HepG2 (cell line): ENCODE measurements around the gene ACSF3. TPM values are rescaled to one million over a fixed set of nuclear protein-coding genes. Genes with fewer than 3 reads are reported as not detected.

Experiments used
- ATF6 ChIP-seq: sonication (generic); formaldehyde crosslinking; conservative IDR thresholded peaks from 2 replicates; pipeline ENCODE4 v1.4.0; 2020; ENCODE audit warnings: missing genetic modification reagents
- HNF4A ChIP-seq: sonication (generic); formaldehyde crosslinking; IDR thresholded peaks from 2 replicates; pipeline ENCODE4 v1.4.0; 2020; ENCODE audit warnings: missing genetic modification reagents
- KDM2A ChIP-seq: sonication (generic); formaldehyde crosslinking; IDR thresholded peaks from 2 replicates; pipeline ENCODE4 v1.4.0; 2020; ENCODE audit warnings: low read depth, missing genetic modification reagents, borderline replicate concordance
- MIER2 ChIP-seq: IDR thresholded peaks from 2 replicates; pipeline ENCODE4 v1.6.1; 2016; ENCODE audit warnings: missing biosample characterization, missing genetic modification reagents
- NR2C2 ChIP-seq: sonication (generic); formaldehyde crosslinking; IDR thresholded peaks from 2 replicates; pipeline ENCODE4 v1.4.0; 2020; ENCODE audit warnings: missing genetic modification reagents, mild to moderate bottlenecking, moderate library complexity, borderline replicate concordance
- RBFOX2 ChIP-seq: fragments of 200-400 bp; formaldehyde crosslinking; IDR thresholded peaks from 2 replicates; pipeline ENCODE4 v1.6.1; 2017; ENCODE audit warnings: low read depth, mild to moderate bottlenecking, low read length
- STAG1 ChIP-seq: sonication (generic); formaldehyde crosslinking; IDR thresholded peaks from 2 replicates; pipeline ENCODE4 v1.4.0; 2020; ENCODE audit warnings: missing genetic modification reagents
- TEAD3 ChIP-seq: optimal IDR thresholded peaks from 2 replicates; pipeline ENCODE3; 2016; ENCODE audit warnings: borderline replicate concordance
- TERF1 ChIP-seq: sonication (generic); formaldehyde crosslinking; IDR thresholded peaks from 2 replicates; pipeline ENCODE4 v1.8.0; 2022; ENCODE audit warnings: mild to moderate bottlenecking, missing genetic modification reagents, moderate library complexity
- WIZ ChIP-seq: sonication (generic); formaldehyde crosslinking; IDR thresholded peaks from 2 replicates; pipeline ENCODE4 v1.5.1; 2020; ENCODE audit warnings: mild to moderate bottlenecking, missing genetic modification reagents
- ZBED4 ChIP-seq: sonication (generic); formaldehyde crosslinking; IDR thresholded peaks from 2 replicates; pipeline ENCODE4 v1.4.0; 2020; ENCODE audit warnings: missing genetic modification reagents, borderline replicate concordance
- ZBTB43 ChIP-seq: sonication (generic); formaldehyde crosslinking; conservative IDR thresholded peaks from 2 replicates; pipeline ENCODE4 v1.4.0; 2020; ENCODE audit warnings: missing genetic modification reagents
- ZNF12 ChIP-seq: sonication (generic); formaldehyde crosslinking; IDR thresholded peaks from 2 replicates; pipeline ENCODE4 v1.5.0; 2020; ENCODE audit warnings: missing genetic modification reagents
- ZNF253 ChIP-seq: sonication (generic); formaldehyde crosslinking; IDR thresholded peaks from 2 replicates; pipeline ENCODE4 v1.8.0; 2022; ENCODE audit warnings: mild to moderate bottlenecking, missing genetic modification reagents, borderline replicate concordance
- ZNF367 ChIP-seq: sonication (generic); formaldehyde crosslinking; IDR thresholded peaks from 2 replicates; pipeline ENCODE4 v1.4.0; 2020; ENCODE audit warnings: missing genetic modification reagents, borderline replicate concordance
- ZNF552 ChIP-seq: sonication (generic); formaldehyde crosslinking; IDR thresholded peaks from 2 replicates; pipeline ENCODE4 v1.9.0; 2022; ENCODE audit warnings: missing genetic modification reagents, mild to moderate bottlenecking, borderline replicate concordance
- ZNF691 ChIP-seq: sonication (generic); formaldehyde crosslinking; IDR thresholded peaks from 2 replicates; pipeline ENCODE4 v1.4.0; 2020; ENCODE audit warnings: missing genetic modification reagents, low read depth, mild to moderate bottlenecking, borderline replicate concordance
- polyA plus RNA-seq, 8 experiments: library from polyadenylated mRNA; depleted of rRNA in 3 of 8; stranded (reverse) in 7 of 8; unstranded in 1 of 8; fragments of >200 nt; fragmentation: Illumina TruSeq in 4 of 8; extraction: Trizol in 4 of 8; gene quantifications; 2 replicates each; pipeline versions ENCODE4 v1.2.1 to v1.2.3, GENCODE V29; 2011 to 2016; ENCODE audit warnings: low read depth in 4 of 8, missing spikeins in 1 of 8, mixed read lengths in 1 of 8; ENCODE audit not compliant: insufficient read depth in 1 of 8
- total RNA-seq, 5 experiments: library from RNA; depleted of rRNA; stranded (reverse); fragments of >200 nt; fragmentation: Illumina TruSeq; extraction: Trizol; gene quantifications; 2 replicates each; pipeline ENCODE4 v1.2.3, GENCODE V29; 2016; ENCODE audit warnings: low read depth in 1 of 5

Gene ACSF3
- total and polyA plus RNA-seq, 2 of the 13 experiments (the other 11 are each of a cell fraction or from before 2014, with no cell fraction given), result 14.9 to 30.6 TPM

GRCh38 chr16:89192186-89192955 is 98.7 kb downstream of the ACSF3 start (continued):
- TF ChIP-seq ATF6 (CRISPR knock-in tag) (peak; percentile 72; the same call in 1 of the 2 replicates), NR2C2 (CRISPR knock-in tag) (peak; percentile 22; the same call in 1 of the 2 replicates), KDM2A (CRISPR knock-in tag) (peak; percentile 74), ZBED4 (CRISPR knock-in tag) (peak; percentile 54; the same call in 1 of the 2 replicates), ZNF552 (CRISPR knock-in tag) (peak; percentile 71; the same call in 1 of the 2 replicates), TEAD3 (CRISPR knock-in tag) (peak; percentile 79), HNF4A (CRISPR knock-in tag) (peak; percentile 80), ZNF253 (CRISPR knock-in tag) (0 out of 2 replicates have a peak, but pooled peaks have one; percentile 56), ZNF367 (CRISPR knock-in tag) (peak; percentile 52; the same call in 1 of the 2 replicates), STAG1 (peak; percentile 34), RBFOX2 (peak; percentile 92), MIER2 (CRISPR knock-in tag) (peak; percentile 64; the same call in 1 of the 2 replicates), TERF1 (CRISPR knock-in tag) (peak; percentile 86; the same call in 1 of the 2 replicates), ZNF691 (CRISPR knock-in tag) (peak; percentile 78; the same call in 1 of the 2 replicates), WIZ (0 out of 2 replicates have a peak, but pooled peaks have one; percentile 33), ZBTB43 (CRISPR knock-in tag) (peak; percentile 61; the same call in 1 of the 2 replicates), ZNF12 (peak; percentile 72)
